IMR-90 (cell line): ENCODE results near the gene IER3. TPM values are rescaled to one million over a fixed set of nuclear protein-coding genes. Genes with fewer than 3 reads are reported as not detected.

Source experiments
- ATAC-seq: fragments of 200-7000 bp; cut with Tn5 transposase; 2 replicates; pipeline ENCODE4 v1.9.1; 2020; ENCODE audit warnings: low read depth, mild to moderate bottlenecking, moderate library complexity
- BruUV-seq: library from RNA; stranded (reverse); fragments of 400-500 nt; replicated peaks from 2 replicates; lab custom pipeline; 2021; lab: Mats Ljungman, UMichigan
- CTCF ChIA-PET: fragments of 300-600 bp; formaldehyde crosslinking; extraction: SDS; loops from one replicate; lab custom pipeline; 2021; ENCODE audit warnings: antibody characterized with exemption; lab: Yijun Ruan, JAX
- POLR2A ChIA-PET: fragments of 300-600 bp; sonication (Branson Sonifier 250); formaldehyde crosslinking; loops from one replicate; lab custom pipeline; 2022; ENCODE audit warnings: antibody characterized with exemption; ENCODE audit not compliant: unreplicated experiment; lab: Charles Lee
- DNase-seq: peaks from one replicate; pipeline ENCODE4 v3.0.0; 2013
- H2AFZ ChIP-seq: replicated peaks from 2 replicates; pipeline ENCODE3; 2013; ENCODE audit warnings: low read length, mild to moderate bottlenecking; ENCODE audit not compliant: poor library complexity
- H2AK5ac ChIP-seq: 2 replicates; pipeline ENCODE4 v1.6.1; 2013; ENCODE audit warnings: low read depth, low read length, inconsistent platforms
- H2AK9ac ChIP-seq: replicated peaks from 2 replicates; pipeline ENCODE3; 2013; ENCODE audit warnings: mild to moderate bottlenecking, low read depth, low read length, moderate library complexity; ENCODE audit not compliant: poor library complexity
- H2BK120ac ChIP-seq: 2 replicates; pipeline ENCODE4 v1.6.1; 2013; ENCODE audit warnings: low read depth, low read length, inconsistent platforms
- H2BK15ac ChIP-seq: 3 replicates; pipeline ENCODE4 v1.6.1; 2013; ENCODE audit warnings: low read depth, low read length, inconsistent platforms
- H2BK20ac ChIP-seq: 2 replicates; pipeline ENCODE4 v1.6.1; 2013; ENCODE audit warnings: low read depth, mild to moderate bottlenecking, inconsistent platforms, low read length, moderate library complexity
- H2BK5ac ChIP-seq: 2 replicates; pipeline ENCODE4 v1.6.1; 2013; ENCODE audit warnings: mild to moderate bottlenecking, low read depth, low read length, inconsistent platforms; ENCODE audit not compliant: poor library complexity, severe bottlenecking
- H3K14ac ChIP-seq: replicated peaks from 2 replicates; pipeline ENCODE4 v1.6.1; 2013; ENCODE audit warnings: low read depth, low read length, inconsistent platforms
- H3K18ac ChIP-seq: 2 replicates; pipeline ENCODE4 v1.6.1; 2013; ENCODE audit warnings: low read depth, low read length, control low read depth
- H3K23ac ChIP-seq: 2 replicates; pipeline ENCODE4 v1.6.1; 2013; ENCODE audit warnings: low read depth, low read length, inconsistent platforms
- H3K27ac ChIP-seq: 2 replicates; pipeline ENCODE4 v1.5.1; 2013; ENCODE audit warnings: mild to moderate bottlenecking, control low read depth, low read length; ENCODE audit not compliant: insufficient read depth
- H3K27me3 ChIP-seq: 2 replicates; pipeline ENCODE4 v1.6.1; 2013; ENCODE audit warnings: low read length; ENCODE audit not compliant: control insufficient read depth, insufficient read depth
- H3K36me3 ChIP-seq: 2 replicates; pipeline ENCODE4 v1.6.1; 2013; ENCODE audit warnings: low read length, mixed read lengths; ENCODE audit not compliant: control insufficient read depth, insufficient read depth
- H3K4ac ChIP-seq: 2 replicates; pipeline ENCODE4 v1.6.1; 2013; ENCODE audit warnings: low read depth, low read length, inconsistent platforms
- H3K4me1 ChIP-seq: 2 replicates; pipeline ENCODE4 v1.6.1; 2013; ENCODE audit warnings: low read length, mixed read lengths; ENCODE audit not compliant: control insufficient read depth, insufficient read depth
- H3K4me2 ChIP-seq: 2 replicates; pipeline ENCODE4 v1.6.1; 2013; ENCODE audit warnings: low read depth, mild to moderate bottlenecking, control low read depth, low read length, moderate library complexity
- H3K4me3 ChIP-seq: 2 replicates; pipeline ENCODE4 v1.5.1; 2013; ENCODE audit warnings: low read depth, mild to moderate bottlenecking, control low read depth, low read length, moderate library complexity; ENCODE audit not compliant: insufficient read depth
- H3K56ac ChIP-seq: 2 replicates; pipeline ENCODE4 v1.6.1; 2013; ENCODE audit warnings: low read length, inconsistent platforms; ENCODE audit not compliant: insufficient read depth; ENCODE audit errors: extremely low read depth
- H3K79me1 ChIP-seq, 2 experiments: 2 replicates each; pipeline ENCODE4 v1.6.1; 2013; ENCODE audit warnings: low read length in 2 of 2, inconsistent platforms in 1 of 2, low read depth in 1 of 2
- H3K9ac ChIP-seq: 2 replicates; pipeline ENCODE4 v1.6.1; 2013; ENCODE audit warnings: low read depth, low read length, control low read depth
- H3K9me1 ChIP-seq: 2 replicates; pipeline ENCODE4 v1.6.1; 2013; ENCODE audit warnings: low read length, inconsistent platforms; ENCODE audit not compliant: insufficient read depth
- H3K9me3 ChIP-seq: 2 replicates; pipeline ENCODE4 v1.6.1; 2013; ENCODE audit warnings: low read length; ENCODE audit not compliant: control insufficient read depth, insufficient read depth
- H4K20me1 ChIP-seq: 2 replicates; pipeline ENCODE4 v1.6.1; 2013; ENCODE audit warnings: low read length, inconsistent platforms; ENCODE audit not compliant: insufficient read depth
- H4K5ac ChIP-seq: 2 replicates; pipeline ENCODE4 v1.6.1; 2013; ENCODE audit warnings: mild to moderate bottlenecking, low read depth, low read length, control low read depth
- H4K8ac ChIP-seq, 2 experiments: 2 replicates each; pipeline ENCODE4 v1.6.1; 2013; ENCODE audit warnings: low read depth in 2 of 2, low read length in 2 of 2, control low read depth in 1 of 2, inconsistent platforms in 1 of 2
- H4K91ac ChIP-seq: 2 replicates; pipeline ENCODE4 v1.6.1; 2013; ENCODE audit warnings: low read depth, low read length, inconsistent platforms; ENCODE audit not compliant: insufficient read depth
- CEBPB ChIP-seq: IDR thresholded peaks from 2 replicates; pipeline ENCODE4 v1.6.1; 2012; ENCODE audit warnings: low read depth, low read length, improper control_type of control experiment
- CHD1 ChIP-seq: IDR thresholded peaks from 2 replicates; pipeline ENCODE4 v1.6.1; 2012; ENCODE audit warnings: low read depth, low read length, improper control_type of control experiment
- FOS ChIP-seq: fragments of 150-350 bp; IDR thresholded peaks from 2 replicates; pipeline ENCODE4 v1.6.1; 2016; ENCODE audit warnings: low read depth, low read length
- MAFK ChIP-seq: IDR thresholded peaks from 2 replicates; pipeline ENCODE4 v1.6.1; 2012; ENCODE audit warnings: low read depth, low read length, improper control_type of control experiment
- MXI1 ChIP-seq: IDR thresholded peaks from 2 replicates; pipeline ENCODE4 v1.6.1; 2012; ENCODE audit warnings: low read depth, mild to moderate bottlenecking, low read length, moderate library complexity, borderline replicate concordance
- NFE2L2 ChIP-seq: fragments of 150-350 bp; IDR thresholded peaks from 2 replicates; pipeline ENCODE4 v1.6.1; 2016; ENCODE audit warnings: low read depth, mild to moderate bottlenecking, low read length
- POLR2A ChIP-seq: IDR thresholded peaks from 2 replicates; pipeline ENCODE4 v1.6.1; 2012; ENCODE audit warnings: mild to moderate bottlenecking, low read depth, low read length
- RAD21 ChIP-seq: IDR thresholded peaks from 2 replicates; pipeline ENCODE4 v1.6.1; 2012; ENCODE audit warnings: low read length, improper control_type of control experiment
- RCOR1 ChIP-seq: IDR thresholded peaks from 2 replicates; pipeline ENCODE4 v1.6.1; 2012; ENCODE audit warnings: mild to moderate bottlenecking, low read length, improper control_type of control experiment; ENCODE audit not compliant: insufficient replicate concordance
- RFX5 ChIP-seq: IDR thresholded peaks from 2 replicates; pipeline ENCODE4 v1.8.0; 2012; ENCODE audit warnings: low read depth, mild to moderate bottlenecking, low read length, moderate library complexity
- SMC3 ChIP-seq: fragments of 150-350 bp; IDR thresholded peaks from 2 replicates; pipeline ENCODE4 v1.6.1; 2016; ENCODE audit warnings: low read depth, mild to moderate bottlenecking, antibody characterized with exemption, low read length, moderate library complexity
- WGBS, 2 experiments: methylation state at CpG; one replicate each; pipeline versions ENCODE4 v1.1.5 to v1.1.7; 2013; ENCODE audit warnings: missing lambda C conversion rate in 2 of 2; ENCODE audit not compliant: insufficient read length in 1 of 2; ENCODE audit errors: extremely low coverage in 2 of 2; 5-methylcytosine and 5-hydroxymethylcytosine counted together
- dilution Hi-C: fragments of 300-500 bp; cut with HindIII; formaldehyde crosslinking; loops from one replicate; pipeline ENCODE4 v1.14.3; 2018; ENCODE audit warnings: low sequenced_read_pairs; ENCODE audit not compliant: unreplicated experiment
- in situ Hi-C: fragments of 300-500 bp; cut with MboI; formaldehyde crosslinking; loops from 3 replicates; pipeline ENCODE4 v1.14.3; 2019; ENCODE audit warnings: low sequenced_read_pairs, inconsistent platforms, mixed read lengths
- intact Hi-C: fragments of 100-400 bp; cut with micrococcal nuclease; formaldehyde crosslinking; loops from 2 replicates; pipeline ENCODE4 v1.10.0; 2022
- polyA plus RNA-seq, 3 experiments: library from polyadenylated mRNA; depleted of rRNA; stranded (reverse); fragments of >200 nt; gene quantifications; 2 replicates each; pipeline ENCODE4 v1.2.3, GENCODE V29; 2012; ENCODE audit warnings: low replicate concordance in 1 of 3
- total RNA-seq: library from RNA; depleted of rRNA; stranded (reverse); fragments of >200 nt; gene quantifications from 2 replicates; pipeline ENCODE4 v1.2.3, GENCODE V29; 2012
- TF ChIP-seq, protein P1 (sequence below): fragments of 150-350 bp; IDR thresholded peaks from 2 replicates; pipeline ENCODE4 v1.6.1; 2017; ENCODE audit warnings: mild to moderate bottlenecking, antibody characterized with exemption, low read length, low read depth
- TF ChIP-seq, protein P2 (sequence below): fragments of 150-350 bp; IDR thresholded peaks from 2 replicates; pipeline ENCODE4 v1.6.1; 2016; ENCODE audit warnings: low read depth, mild to moderate bottlenecking, low read length, moderate library complexity, borderline replicate concordance
- TF ChIP-seq, protein P3 (sequence below): conservative IDR thresholded peaks from 2 replicates; pipeline ENCODE4 v1.5.1; 2012; ENCODE audit warnings: mild to moderate bottlenecking, low read depth, low read length, improper control_type of control experiment

Gene IER3
- total and polyA plus RNA-seq, 2 of the 4 experiments (the other 2 are of a cell fraction), result 38.4 to 159 TPM

GRCh38 chr6:30748851-30749540 is 4.6 kb upstream of the IER3 start:
- Histone ChIP-seq H3K36me3 (no peaks in the 10 kb centered on the region), H2BK15ac (peak overlapping the region; percentile 63; the same call in 2 of the 3 replicates), H3K14ac (peak overlapping the region; percentile 92), H2BK5ac (peak overlapping the region; percentile 71), H3K27me3 (no peaks in the 10 kb centered on the region), H3K4me3 (no peak overlapping the region), H4K8ac (peak overlapping the region; percentile 70 to 76), H2AK9ac (peak overlapping the region; percentile 85), H3K4me2 (no peak overlapping the region), H3K56ac (no peak overlapping the region), H4K91ac (peak overlapping the region; percentile 93), H3K79me1 (peaks cover 16 to 45% of the 10 kb centered on the region in 2 experiments), H2AFZ (peak overlapping the region; percentile 78), H3K4ac (peak overlapping the region; percentile 95), H3K18ac (peak overlapping the region; percentile 98), H4K20me1 (peaks cover 2% of the 10 kb centered on the region), H3K4me1 (peaks cover 36% of the 10 kb centered on the region), H3K9me3 (no peaks in the 10 kb centered on the region), H2BK120ac (peak overlapping the region; percentile 97), H3K27ac (peak overlapping the region; percentile 48), H2AK5ac (peak overlapping the region; percentile 93), H3K9ac (peak overlapping the region; percentile 22; the same call in 1 of the 2 replicates), H3K9me1 (peaks cover 27% of the 10 kb centered on the region), H3K23ac (peak overlapping the region; percentile 88), H4K5ac (peak overlapping the region; percentile 90), H2BK20ac (peak overlapping the region; percentile 96)
- no TSS peak for BruUV-seq
- WGBS, 2 experiments, result 30% methylated on average over 2 of the region's 8 CpGs; no CpG with 5 or more reads in 1 of the 2 experiments
- intact Hi-C loops (no loop called here), dilution Hi-C loops (no loop called here), in situ Hi-C loops (loop anchor here (5.0 kb wide), 1 partner anchor 73 kb away; no protein-coding TSS in a partner anchor)
- DNase-seq (peak; percentile 48), ATAC-seq (no peak)
- ChIA-PET CTCF (no interaction called here), POLR2A (interaction anchor here (0.5 kb wide), 1 partner anchor 8 kb away, joined by 4 read pairs; no protein-coding TSS in a partner anchor)
- TF ChIP-seq MAFK (no peak), POLR2A (no peak), RFX5 (no peak), CHD1 (no peak), FOS (no peak), CEBPB (no peak), RAD21 (no peak), MXI1 (no peak), NFE2L2 (no peak), SMC3 (no peak), RCOR1 (no peak)
- TF ChIP-seq, protein P1, sequence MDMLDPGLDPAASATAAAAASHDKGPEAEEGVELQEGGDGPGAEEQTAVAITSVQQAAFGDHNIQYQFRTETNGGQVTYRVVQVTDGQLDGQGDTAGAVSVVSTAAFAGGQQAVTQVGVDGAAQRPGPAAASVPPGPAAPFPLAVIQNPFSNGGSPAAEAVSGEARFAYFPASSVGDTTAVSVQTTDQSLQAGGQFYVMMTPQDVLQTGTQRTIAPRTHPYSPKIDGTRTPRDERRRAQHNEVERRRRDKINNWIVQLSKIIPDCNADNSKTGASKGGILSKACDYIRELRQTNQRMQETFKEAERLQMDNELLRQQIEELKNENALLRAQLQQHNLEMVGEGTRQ, result no peak
- TF ChIP-seq, protein P2, sequence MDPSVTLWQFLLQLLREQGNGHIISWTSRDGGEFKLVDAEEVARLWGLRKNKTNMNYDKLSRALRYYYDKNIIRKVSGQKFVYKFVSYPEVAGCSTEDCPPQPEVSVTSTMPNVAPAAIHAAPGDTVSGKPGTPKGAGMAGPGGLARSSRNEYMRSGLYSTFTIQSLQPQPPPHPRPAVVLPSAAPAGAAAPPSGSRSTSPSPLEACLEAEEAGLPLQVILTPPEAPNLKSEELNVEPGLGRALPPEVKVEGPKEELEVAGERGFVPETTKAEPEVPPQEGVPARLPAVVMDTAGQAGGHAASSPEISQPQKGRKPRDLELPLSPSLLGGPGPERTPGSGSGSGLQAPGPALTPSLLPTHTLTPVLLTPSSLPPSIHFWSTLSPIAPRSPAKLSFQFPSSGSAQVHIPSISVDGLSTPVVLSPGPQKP, result no peak
- TF ChIP-seq, protein P3, sequence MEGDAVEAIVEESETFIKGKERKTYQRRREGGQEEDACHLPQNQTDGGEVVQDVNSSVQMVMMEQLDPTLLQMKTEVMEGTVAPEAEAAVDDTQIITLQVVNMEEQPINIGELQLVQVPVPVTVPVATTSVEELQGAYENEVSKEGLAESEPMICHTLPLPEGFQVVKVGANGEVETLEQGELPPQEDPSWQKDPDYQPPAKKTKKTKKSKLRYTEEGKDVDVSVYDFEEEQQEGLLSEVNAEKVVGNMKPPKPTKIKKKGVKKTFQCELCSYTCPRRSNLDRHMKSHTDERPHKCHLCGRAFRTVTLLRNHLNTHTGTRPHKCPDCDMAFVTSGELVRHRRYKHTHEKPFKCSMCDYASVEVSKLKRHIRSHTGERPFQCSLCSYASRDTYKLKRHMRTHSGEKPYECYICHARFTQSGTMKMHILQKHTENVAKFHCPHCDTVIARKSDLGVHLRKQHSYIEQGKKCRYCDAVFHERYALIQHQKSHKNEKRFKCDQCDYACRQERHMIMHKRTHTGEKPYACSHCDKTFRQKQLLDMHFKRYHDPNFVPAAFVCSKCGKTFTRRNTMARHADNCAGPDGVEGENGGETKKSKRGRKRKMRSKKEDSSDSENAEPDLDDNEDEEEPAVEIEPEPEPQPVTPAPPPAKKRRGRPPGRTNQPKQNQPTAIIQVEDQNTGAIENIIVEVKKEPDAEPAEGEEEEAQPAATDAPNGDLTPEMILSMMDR, result no peak
